ENCODE data around the gene DOCK4.

DNA sequence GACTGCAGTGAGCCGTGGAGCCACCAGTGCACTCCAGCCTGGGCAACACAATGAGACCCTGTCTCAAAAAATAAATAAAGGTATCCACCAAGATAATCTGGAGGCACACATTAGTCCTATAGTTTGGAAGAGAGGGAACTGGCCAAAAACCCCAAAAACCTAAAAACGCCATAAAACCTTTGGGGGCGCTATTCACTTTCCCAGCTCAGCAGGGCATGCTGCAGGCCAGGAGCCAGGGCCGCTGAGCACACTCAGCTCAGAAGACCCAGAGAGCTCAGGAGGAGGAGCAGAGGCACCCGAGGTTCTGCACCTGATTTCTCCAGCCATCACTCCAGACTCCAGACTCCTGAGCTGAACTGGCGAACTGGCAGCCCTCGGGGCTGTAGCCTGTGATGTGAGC is 476.7 kb downstream of the DOCK4 start:
- TF ChIP-seq CTCF (IDR thresholded peaks at IDR 0.05) (no peak), POLR2A (IDR thresholded peaks at IDR 0.05) (no peak)

Measured in esophagus squamous epithelium (tissue), 4 donors.